ENCODE results near the gene CLEC4M. TPM values are rescaled to one million over a fixed set of nuclear protein-coding genes. Genes with fewer than 3 reads are reported as not detected.

Gene CLEC4M
- total RNA-seq, 1 donor from 2014 or later = not detected

DNA sequence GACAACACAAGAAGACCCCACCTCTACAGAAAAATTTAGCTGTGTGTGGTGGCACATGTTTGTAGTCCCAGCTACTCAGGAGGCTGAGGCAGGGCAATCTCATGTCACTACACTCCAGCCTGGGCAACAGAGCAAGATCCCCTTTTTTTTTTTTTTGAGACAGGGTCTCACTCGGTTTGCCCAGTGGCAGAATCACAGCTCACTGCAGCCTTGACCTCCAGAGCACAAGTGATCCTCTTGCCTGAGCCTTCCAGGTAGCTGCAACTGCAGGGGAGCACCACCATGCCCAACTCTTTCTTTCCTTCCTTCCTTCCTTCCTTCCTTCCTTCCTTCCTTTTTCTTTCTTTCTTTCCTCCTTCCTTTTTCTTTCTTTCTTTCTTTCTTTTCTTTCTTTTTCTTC lies 26.9 kb upstream of the CLEC4M start:
- no peak overlapping the region for H3K4me3 ChIP-seq
- H3K79me2 ChIP-seq (ENCODE audit: low read depth) = no peaks in the 10 kb centered on the region
- no peak for TF ChIP-seq EZH2phosphoT487 (IDR thresholded peaks at IDR 0.05)
- TF ChIP-seq EZH2 (IDR thresholded peaks at IDR 0.05) = no peak
- TF ChIP-seq, protein P1, sequence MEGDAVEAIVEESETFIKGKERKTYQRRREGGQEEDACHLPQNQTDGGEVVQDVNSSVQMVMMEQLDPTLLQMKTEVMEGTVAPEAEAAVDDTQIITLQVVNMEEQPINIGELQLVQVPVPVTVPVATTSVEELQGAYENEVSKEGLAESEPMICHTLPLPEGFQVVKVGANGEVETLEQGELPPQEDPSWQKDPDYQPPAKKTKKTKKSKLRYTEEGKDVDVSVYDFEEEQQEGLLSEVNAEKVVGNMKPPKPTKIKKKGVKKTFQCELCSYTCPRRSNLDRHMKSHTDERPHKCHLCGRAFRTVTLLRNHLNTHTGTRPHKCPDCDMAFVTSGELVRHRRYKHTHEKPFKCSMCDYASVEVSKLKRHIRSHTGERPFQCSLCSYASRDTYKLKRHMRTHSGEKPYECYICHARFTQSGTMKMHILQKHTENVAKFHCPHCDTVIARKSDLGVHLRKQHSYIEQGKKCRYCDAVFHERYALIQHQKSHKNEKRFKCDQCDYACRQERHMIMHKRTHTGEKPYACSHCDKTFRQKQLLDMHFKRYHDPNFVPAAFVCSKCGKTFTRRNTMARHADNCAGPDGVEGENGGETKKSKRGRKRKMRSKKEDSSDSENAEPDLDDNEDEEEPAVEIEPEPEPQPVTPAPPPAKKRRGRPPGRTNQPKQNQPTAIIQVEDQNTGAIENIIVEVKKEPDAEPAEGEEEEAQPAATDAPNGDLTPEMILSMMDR (IDR thresholded peaks at IDR 0.05) = no peak
- no peak overlapping the region for H3K9ac ChIP-seq
- H3K27me3 ChIP-seq = peaks cover 95% of the 10 kb centered on the region
- no peaks in the 10 kb centered on the region for H3K9me3 ChIP-seq (ENCODE audit: low read depth)
- no peaks in the 10 kb centered on the region for H3K36me3 Mint-ChIP-seq
- no peaks in the 10 kb centered on the region for H3F3A ChIP-seq (ENCODE audit: low read depth)
- no peaks in the 10 kb centered on the region for H3K4me1 Mint-ChIP-seq
- no peak overlapping the region for H3K27ac ChIP-seq
- DNase-seq (ENCODE audit: low spot score) = no peak
- H2AFZ ChIP-seq (replicated peaks) = no peak overlapping the region
- no peak overlapping the region for H3K4me3 Mint-ChIP-seq
- H3K27ac Mint-ChIP-seq = no peak overlapping the region
- no peaks in the 10 kb centered on the region for H3K4me1 ChIP-seq
- no peaks in the 10 kb centered on the region for H3K9me3 Mint-ChIP-seq
- no peak overlapping the region for H3K4me2 ChIP-seq
- no peaks in the 10 kb centered on the region for H3K36me3 ChIP-seq
- peaks cover 35% of the 10 kb centered on the region for H3K27me3 Mint-ChIP-seq (ENCODE audit: insufficient read depth, low read depth)
- H4K20me1 ChIP-seq (ENCODE audit: low read depth) = no peaks in the 10 kb centered on the region

DNA sequence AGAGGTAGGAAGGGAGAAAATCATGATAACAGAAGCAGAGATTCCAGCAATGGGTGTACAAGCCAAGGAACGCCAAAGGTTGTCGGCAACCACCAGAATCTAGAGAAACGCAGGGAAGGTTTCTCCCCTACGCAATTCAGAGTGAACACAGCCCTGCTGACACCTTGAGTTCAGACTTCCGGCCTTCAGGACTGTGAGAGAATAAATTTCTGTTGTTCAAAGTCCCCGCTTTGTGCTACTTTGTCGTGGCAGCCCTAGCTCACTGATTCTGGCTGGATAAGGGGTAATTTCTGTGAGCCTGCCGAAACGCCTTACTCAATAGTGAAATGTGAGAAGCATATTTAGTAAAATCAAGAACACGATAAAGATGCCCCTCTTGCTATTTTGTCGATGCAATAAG lies 25.8 kb upstream of the CLEC4M start:
- H3K79me2 ChIP-seq (ENCODE audit: low read depth) = no peaks in the 10 kb centered on the region
- H2AFZ ChIP-seq (replicated peaks) = no peak overlapping the region
- TF ChIP-seq EZH2 (IDR thresholded peaks at IDR 0.05) = no peak
- no peak for TF ChIP-seq EZH2phosphoT487 (IDR thresholded peaks at IDR 0.05)
- TF ChIP-seq, protein P1 (IDR thresholded peaks at IDR 0.05) = no peak
- H3K9me3 ChIP-seq (ENCODE audit: low read depth) = no peaks in the 10 kb centered on the region
- no peak overlapping the region for H3K4me3 Mint-ChIP-seq
- no peaks in the 10 kb centered on the region for H3K36me3 ChIP-seq
- H3K27me3 Mint-ChIP-seq (ENCODE audit: insufficient read depth, low read depth) = peaks cover 26% of the 10 kb centered on the region
- H3K27me3 ChIP-seq = peaks cover 88% of the 10 kb centered on the region
- H3K4me1 ChIP-seq = no peaks in the 10 kb centered on the region
- no peaks in the 10 kb centered on the region for H3K36me3 Mint-ChIP-seq
- no peak overlapping the region for H3K27ac ChIP-seq
- H3K27ac Mint-ChIP-seq = no peak overlapping the region
- H3K4me1 Mint-ChIP-seq = no peaks in the 10 kb centered on the region
- no peaks in the 10 kb centered on the region for H4K20me1 ChIP-seq (ENCODE audit: low read depth)
- H3F3A ChIP-seq (ENCODE audit: low read depth) = no peaks in the 10 kb centered on the region
- no peaks in the 10 kb centered on the region for H3K9me3 Mint-ChIP-seq
- no peak for DNase-seq (ENCODE audit: low spot score)
- H3K4me2 ChIP-seq = no peak overlapping the region
- H3K9ac ChIP-seq = no peak overlapping the region
- H3K4me3 ChIP-seq = no peak overlapping the region

DNA sequence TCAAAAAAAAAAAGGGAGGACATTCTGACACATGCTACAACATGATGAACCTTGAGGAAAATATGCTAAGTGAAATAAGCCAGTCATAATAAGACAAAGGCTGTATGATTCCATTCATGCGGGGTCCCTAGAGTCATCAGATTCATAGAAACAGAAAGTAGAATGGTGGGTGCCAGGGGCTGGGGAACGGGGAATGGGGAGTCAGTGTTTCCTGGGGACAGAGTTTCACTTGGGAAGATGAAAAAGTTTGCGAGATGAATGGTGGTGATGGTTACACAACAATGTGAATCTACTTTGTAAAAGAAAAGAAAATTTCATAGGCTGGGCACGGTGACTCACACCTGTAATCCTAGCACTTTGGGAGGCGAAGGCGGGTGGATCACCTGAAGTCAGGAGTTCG lies 25.0 kb upstream of the CLEC4M start:
- no peaks in the 10 kb centered on the region for H3K4me1 ChIP-seq
- H3K9me3 ChIP-seq (ENCODE audit: low read depth) = no peaks in the 10 kb centered on the region
- no peaks in the 10 kb centered on the region for H3F3A ChIP-seq (ENCODE audit: low read depth)
- H3K36me3 ChIP-seq = no peaks in the 10 kb centered on the region
- H3K27ac ChIP-seq = no peak overlapping the region
- H3K27me3 ChIP-seq = peaks cover 80% of the 10 kb centered on the region
- no peaks in the 10 kb centered on the region for H4K20me1 ChIP-seq (ENCODE audit: low read depth)
- H3K79me2 ChIP-seq (ENCODE audit: low read depth) = no peaks in the 10 kb centered on the region
- Mint-ChIP-seq H3K36me3 (no peaks in the 10 kb centered on the region), H3K27me3 (ENCODE audit: insufficient read depth, low read depth) (peaks cover 20% of the 10 kb centered on the region), H3K27ac (no peak overlapping the region), H3K9me3 (no peaks in the 10 kb centered on the region), H3K4me3 (no peak overlapping the region), H3K4me1 (no peaks in the 10 kb centered on the region)
- no peak for TF ChIP-seq EZH2 (IDR thresholded peaks at IDR 0.05)
- TF ChIP-seq, protein P1 (IDR thresholded peaks at IDR 0.05) = no peak
- TF ChIP-seq EZH2phosphoT487 (IDR thresholded peaks at IDR 0.05) = no peak
- H3K4me3 ChIP-seq = no peak overlapping the region
- H2AFZ ChIP-seq (replicated peaks) = no peak overlapping the region
- no peak overlapping the region for H3K9ac ChIP-seq
- DNase-seq (ENCODE audit: low spot score) = no peak
- no peak overlapping the region for H3K4me2 ChIP-seq

Measured in neural progenitor cell (in vitro differentiated cells).